Activated naive CD4-positive, alpha-beta T cell treated with anti-CD3 and anti-CD28 coated beads for 36 hours (primary cell): ENCODE measurements around the gene LYSMD4. TPM values are rescaled to one million over a fixed set of nuclear protein-coding genes. Genes with fewer than 3 reads are reported as not detected.
"Not testable (repeated sequence)": the region's sequence is repeated elsewhere in the genome, so short reads cannot be mapped to it uniquely, and the experiment has no call there.

Experiments
- CTCF ChIA-PET: fragments of 350-600 bp; sonication (Branson Sonifier 250); formaldehyde crosslinking; loops from one replicate; lab custom pipeline; 2021; ENCODE audit warnings: antibody characterized with exemption; lab: Charles Lee
- DNase-seq: peaks from one replicate; pipeline ENCODE4 v3.0.0-alpha.2; 2020
- H3K27ac Mint-ChIP-seq: one replicate; pipeline ENCODE4 v1.8.0; 2021; ENCODE audit warnings: mild to moderate bottlenecking, mixed read lengths
- H3K27me3 Mint-ChIP-seq: one replicate; pipeline ENCODE4 v1.8.0; 2021; ENCODE audit warnings: low read depth, mixed read lengths
- H3K36me3 Mint-ChIP-seq: one replicate; pipeline ENCODE4 v1.8.0; 2021; ENCODE audit warnings: low read depth, mixed read lengths
- H3K4me1 Mint-ChIP-seq: one replicate; pipeline ENCODE4 v1.8.0; 2021; ENCODE audit warnings: low read depth, mixed read lengths
- H3K4me3 Mint-ChIP-seq: one replicate; pipeline ENCODE4 v1.8.0; 2021; ENCODE audit warnings: mild to moderate bottlenecking, moderate library complexity, mixed read lengths
- H3K9me3 Mint-ChIP-seq: one replicate; pipeline ENCODE4 v1.8.0; 2021; ENCODE audit warnings: mixed read lengths
- intact Hi-C: fragments of 100-400 bp; cut with micrococcal nuclease; formaldehyde crosslinking; loops from one replicate; pipeline ENCODE4 v1.15.1; 2023
- total RNA-seq, 2 experiments: library from RNA; stranded (reverse); gene quantifications; one replicate each; pipeline ENCODE4 v1.2.3, GENCODE V29; 2021

The LYSMD4 gene
- total RNA-seq = 1 to 10 TPM; 4.9 TPM

DNA sequence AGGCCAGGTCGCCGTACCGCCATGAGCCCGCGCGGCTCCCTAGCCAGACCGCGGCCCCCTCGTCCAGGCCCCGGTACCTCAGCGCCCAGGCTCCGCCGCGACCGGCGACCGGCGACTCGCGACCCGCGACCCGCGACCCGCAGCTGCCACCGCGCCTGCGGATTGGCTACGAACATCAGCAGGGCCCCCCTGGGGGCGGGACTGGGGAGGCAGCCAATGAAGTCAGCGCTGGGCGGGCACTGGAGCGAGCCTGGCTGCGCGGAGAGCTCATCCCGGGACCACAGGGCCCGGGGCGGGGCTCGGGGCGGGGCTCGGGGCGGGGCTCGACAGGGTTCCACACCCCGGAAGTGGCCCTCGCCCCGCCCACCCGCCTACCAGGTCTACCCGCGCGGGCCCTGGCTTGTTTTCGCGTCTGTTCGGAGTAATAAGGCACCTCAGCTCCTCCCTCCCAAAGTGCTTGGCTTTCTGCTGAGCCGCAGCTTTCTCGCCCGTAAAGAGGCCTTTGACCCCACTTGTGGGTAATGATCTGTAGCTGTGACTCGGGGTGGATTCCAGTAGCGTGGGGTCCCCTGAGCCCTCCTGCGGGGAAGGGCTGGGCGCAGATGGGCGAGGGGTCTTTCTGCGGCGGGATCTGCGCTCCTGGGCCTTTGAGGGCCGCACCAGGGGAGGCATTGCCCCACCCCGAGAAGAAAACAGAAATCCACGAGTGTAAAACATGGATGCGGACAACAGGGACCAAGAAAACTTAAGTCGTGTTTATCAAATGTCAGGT lies at the start of gene LYSMD4:
Gene LYSMD4, minus strand, starts transcription at position 170 of the 772 bp plus-strand sequence. CDS start 1,438 bp downstream, outside the sequence.
- CTCF ChIA-PET = interaction anchor here (0.9 to 2.1 kb wide), 7 partner anchors 10 to 461 kb away, joined by 3 to 16 read pairs (median 4); no protein-coding TSS in a partner anchor
- intact Hi-C loops = loop anchor here (1.0 to 10.0 kb wide), 7 partner anchors 12 to 601 kb away; partner anchors contain the start of genes LRRC28 and MEF2A
- no peaks in the 10 kb centered on the region for H3K27me3 Mint-ChIP-seq
- peaks cover 22% of the 10 kb centered on the region for H3K4me1 Mint-ChIP-seq
- peaks cover 4% of the 10 kb centered on the region for H3K36me3 Mint-ChIP-seq
- H3K27ac Mint-ChIP-seq = peak within 1 kb of the TSS; percentile 86
- no peaks in the 10 kb centered on the region for H3K9me3 Mint-ChIP-seq
- H3K4me3 Mint-ChIP-seq = peak within 1 kb of the TSS; percentile 81
- peak; percentile 99 for DNase-seq

GRCh38 chr15:99782029-99782428 lies 48.8 kb upstream of the LYSMD4 start:
- intact Hi-C loops, H3K4me3 Mint-ChIP-seq, H3K36me3 Mint-ChIP-seq, CTCF ChIA-PET, H3K9me3 Mint-ChIP-seq, H3K27me3 Mint-ChIP-seq, H3K27ac Mint-ChIP-seq, DNase-seq, H3K4me1 Mint-ChIP-seq: not testable (repeated sequence)

- Mint-ChIP-seq H3K27ac (no peak overlapping the region), H3K4me3 (no peak overlapping the region), H3K9me3 (peaks cover 3% of the 10 kb centered on the region), H3K4me1 (no peaks in the 10 kb centered on the region), H3K27me3 (no peaks in the 10 kb centered on the region), H3K36me3 (no peaks in the 10 kb centered on the region)
- intact Hi-C loops = no loop called here
- no peak for DNase-seq
- CTCF ChIA-PET = no interaction called here
Observed at GRCh38 chr15:99777144-99777543, 43.9 kb upstream of the LYSMD4 start.

DNA sequence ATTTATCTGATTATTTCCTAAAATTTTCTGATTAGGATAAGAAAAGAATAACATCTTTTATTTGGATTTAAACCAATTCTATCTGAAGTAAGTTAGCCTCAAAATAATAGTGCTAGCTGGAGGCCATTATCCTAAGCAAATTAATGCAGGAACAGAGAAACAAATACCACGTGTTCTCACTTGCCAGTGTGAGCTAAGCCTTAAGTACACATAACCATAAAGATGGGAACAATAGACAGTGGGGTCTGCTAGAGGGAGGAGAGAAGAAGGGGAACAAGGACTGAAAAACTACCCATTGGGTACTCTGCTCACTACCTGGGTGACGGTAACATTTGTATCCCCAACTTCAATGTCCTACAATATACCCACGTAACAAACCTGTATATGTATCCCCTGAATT lies 31.3 kb upstream of the LYSMD4 start:
- Mint-ChIP-seq H3K4me1 (no peaks in the 10 kb centered on the region), H3K9me3 (no peaks in the 10 kb centered on the region), H3K36me3 (no peaks in the 10 kb centered on the region), H3K27me3 (no peaks in the 10 kb centered on the region), H3K4me3 (no peak overlapping the region), H3K27ac (no peak overlapping the region)
- CTCF ChIA-PET = no interaction called here
- intact Hi-C loops = no loop called here
- no peak for DNase-seq

DNA sequence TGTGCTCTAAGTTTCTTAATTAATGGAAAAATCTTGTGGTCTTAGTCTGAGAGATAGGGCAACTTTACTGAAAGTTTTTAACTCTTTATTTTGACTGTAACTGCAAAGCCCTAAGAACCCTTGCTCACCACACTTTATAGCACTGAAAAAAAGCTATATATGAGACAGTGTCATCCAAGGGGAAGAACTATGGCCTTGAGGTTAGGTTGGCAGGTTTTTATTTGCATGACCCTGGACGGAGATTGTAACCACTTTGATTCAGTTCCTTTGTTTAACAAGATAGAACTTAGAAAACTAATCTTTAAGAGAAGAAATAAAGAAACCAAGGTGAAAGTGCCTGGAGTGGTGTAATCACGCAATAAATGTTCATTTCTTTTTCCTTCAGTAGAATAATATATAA lies 30.6 kb upstream of the LYSMD4 start:
- CTCF ChIA-PET = no interaction called here
- no peak for DNase-seq
- H3K36me3 Mint-ChIP-seq = no peaks in the 10 kb centered on the region
- no peak overlapping the region for H3K4me3 Mint-ChIP-seq
- no peaks in the 10 kb centered on the region for H3K4me1 Mint-ChIP-seq
- no peaks in the 10 kb centered on the region for H3K27me3 Mint-ChIP-seq
- no peaks in the 10 kb centered on the region for H3K9me3 Mint-ChIP-seq
- H3K27ac Mint-ChIP-seq = no peak overlapping the region
- intact Hi-C loops = no loop called here

DNA sequence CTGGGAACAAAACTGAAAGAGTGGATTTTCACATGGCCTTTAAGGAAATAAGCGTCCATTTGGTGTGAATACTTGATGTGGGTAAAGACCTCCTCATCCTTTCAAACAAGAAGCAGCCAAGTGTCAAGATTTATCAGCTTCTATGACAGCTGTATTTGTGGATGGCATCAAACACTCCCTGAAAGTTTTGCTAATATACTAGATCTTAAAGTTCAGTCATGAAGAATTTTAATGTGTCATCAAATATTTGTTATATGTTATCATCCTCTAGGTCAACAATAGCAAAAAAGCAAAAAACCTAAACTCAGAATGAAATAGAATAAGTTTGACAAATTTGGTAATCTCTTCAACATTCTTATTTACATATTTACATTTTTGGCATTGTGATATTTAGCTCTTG lies 29.1 kb upstream of the LYSMD4 start:
- H3K4me1 Mint-ChIP-seq = no peaks in the 10 kb centered on the region
- no peak overlapping the region for H3K27ac Mint-ChIP-seq
- intact Hi-C loops = no loop called here
- H3K27me3 Mint-ChIP-seq = no peaks in the 10 kb centered on the region
- no peaks in the 10 kb centered on the region for H3K9me3 Mint-ChIP-seq
- H3K4me3 Mint-ChIP-seq = no peak overlapping the region
- H3K36me3 Mint-ChIP-seq = no peaks in the 10 kb centered on the region
- CTCF ChIA-PET = interaction anchor here (0.7 to 1.5 kb wide), 3 partner anchors 58 to 490 kb away, joined by 3 to 4 read pairs (median 3); no protein-coding TSS in a partner anchor
- DNase-seq = no peak

DNA sequence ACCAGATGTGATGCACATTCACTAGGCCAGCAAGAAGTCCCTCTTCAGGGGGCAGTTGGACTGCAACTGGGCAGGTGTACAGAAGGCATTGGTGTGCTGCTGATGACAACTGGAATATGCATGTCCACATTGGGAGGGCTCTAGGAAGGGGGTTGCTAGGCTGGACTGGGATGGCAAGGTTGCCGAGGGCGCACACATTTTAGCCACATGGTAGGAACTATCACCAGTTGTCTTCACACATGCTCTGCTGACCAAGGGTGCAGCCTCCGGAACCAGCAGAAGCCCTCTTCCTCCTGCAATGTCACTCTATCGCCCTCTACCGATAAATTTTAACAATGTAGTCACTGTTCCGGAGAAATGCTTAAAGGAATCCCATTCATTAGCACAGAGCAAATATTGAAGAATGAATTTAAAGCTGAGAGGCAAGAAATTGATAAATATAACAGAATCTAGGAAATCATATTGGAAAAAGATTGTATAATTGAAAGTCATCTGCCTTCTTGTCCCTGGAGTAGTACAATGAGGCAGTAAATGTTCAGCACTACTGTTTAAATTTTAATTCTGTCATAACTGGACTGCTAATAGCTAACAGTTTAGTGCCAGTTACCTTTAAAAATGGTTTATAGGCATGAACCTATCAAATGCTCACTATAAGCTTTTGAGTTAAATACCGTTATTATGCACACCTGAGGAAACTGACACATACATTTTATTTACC lies 22.6 kb upstream of the LYSMD4 start:
- no peaks in the 10 kb centered on the region for H3K9me3 Mint-ChIP-seq
- intact Hi-C loops = loop anchor here (1.0 kb wide), 3 partner anchors 52 to 483 kb away; no protein-coding TSS in a partner anchor
- H3K27ac Mint-ChIP-seq = no peak overlapping the region
- CTCF ChIA-PET = interaction anchor here (0.6 to 5.9 kb wide), 26 partner anchors 8 to 654 kb away, joined by 3 to 77 read pairs (median 4); partner anchors contain the start of gene LYSMD4
- no peaks in the 10 kb centered on the region for H3K36me3 Mint-ChIP-seq
- H3K27me3 Mint-ChIP-seq = no peaks in the 10 kb centered on the region
- DNase-seq = peak; percentile 35
- peaks cover 5% of the 10 kb centered on the region for H3K4me1 Mint-ChIP-seq
- H3K4me3 Mint-ChIP-seq = no peak overlapping the region

- Mint-ChIP-seq H3K4me3 (no peak overlapping the region), H3K27me3 (no peaks in the 10 kb centered on the region), H3K9me3 (no peaks in the 10 kb centered on the region), H3K27ac (no peak overlapping the region), H3K36me3 (no peaks in the 10 kb centered on the region), H3K4me1 (peaks cover 5% of the 10 kb centered on the region)
- intact Hi-C loops = no loop called here
- CTCF ChIA-PET = interaction anchor here (5.9 kb wide), 1 partner anchor 481 kb away, joined by 77 read pairs; no protein-coding TSS in a partner anchor
- no peak for DNase-seq
Observed at GRCh38 chr15:99753066-99753465, 19.8 kb upstream of the LYSMD4 start.

GRCh38 chr15:99752556-99752955 lies 19.3 kb upstream of the LYSMD4 start:
- no peaks in the 10 kb centered on the region for H3K9me3 Mint-ChIP-seq
- no peak for DNase-seq
- H3K4me3 Mint-ChIP-seq = no peak overlapping the region
- no peaks in the 10 kb centered on the region for H3K27me3 Mint-ChIP-seq
- H3K36me3 Mint-ChIP-seq = no peaks in the 10 kb centered on the region
- CTCF ChIA-PET = interaction anchor here (0.9 to 5.9 kb wide), 2 partner anchors 48 to 481 kb away, joined by 3 to 77 read pairs; no protein-coding TSS in a partner anchor
- intact Hi-C loops = no loop called here
- no peak overlapping the region for H3K27ac Mint-ChIP-seq
- H3K4me1 Mint-ChIP-seq = peaks cover 5% of the 10 kb centered on the region

DNA sequence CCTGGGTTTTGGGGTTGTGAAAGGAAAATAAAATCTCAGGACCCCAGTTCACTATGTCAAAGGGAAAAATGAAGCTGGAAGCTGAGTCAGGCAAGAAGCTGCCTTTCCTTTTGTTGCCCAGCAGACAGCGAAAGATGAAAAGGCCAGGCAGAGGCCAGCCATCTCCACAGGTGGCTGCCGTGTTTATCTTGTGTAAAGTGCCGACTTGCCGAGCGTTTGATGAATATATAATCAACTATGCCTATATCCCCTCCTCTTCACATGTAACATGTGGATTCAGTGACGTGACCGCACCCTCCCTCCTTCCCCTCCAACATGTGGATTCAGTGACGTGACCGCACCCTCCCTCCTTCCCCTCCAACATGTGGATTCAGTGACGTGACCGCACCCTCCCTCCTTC lies 17.1 kb upstream of the LYSMD4 start:
- H3K36me3 Mint-ChIP-seq, H3K27ac Mint-ChIP-seq, H3K4me3 Mint-ChIP-seq, H3K9me3 Mint-ChIP-seq, CTCF ChIA-PET, DNase-seq, H3K4me1 Mint-ChIP-seq, intact Hi-C loops, H3K27me3 Mint-ChIP-seq: not testable (repeated sequence)

DNA sequence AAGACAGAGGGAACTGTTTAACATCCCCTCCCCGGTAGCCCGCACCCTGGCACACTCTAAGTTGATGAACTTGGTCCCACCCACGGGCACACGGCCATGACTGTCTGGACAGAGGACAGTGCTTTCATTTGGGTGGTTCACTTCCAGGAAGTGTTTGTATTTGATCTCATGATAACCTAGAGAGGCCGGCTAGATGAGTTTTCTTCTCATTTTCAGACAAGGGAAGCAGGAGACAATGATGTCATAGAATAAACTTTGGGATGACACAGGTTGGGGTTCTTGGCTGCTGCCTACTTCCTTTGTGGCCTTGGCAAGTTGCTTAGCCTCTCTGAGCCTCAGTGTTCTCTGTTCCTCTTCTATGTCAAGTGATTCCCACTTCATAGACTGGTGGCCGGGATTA lies 16.1 kb upstream of the LYSMD4 start:
- intact Hi-C loops = no loop called here
- H3K9me3 Mint-ChIP-seq = no peaks in the 10 kb centered on the region
- H3K4me3 Mint-ChIP-seq = no peak overlapping the region
- no peaks in the 10 kb centered on the region for H3K27me3 Mint-ChIP-seq
- CTCF ChIA-PET = no interaction called here
- no peaks in the 10 kb centered on the region for H3K36me3 Mint-ChIP-seq
- H3K4me1 Mint-ChIP-seq = no peaks in the 10 kb centered on the region
- DNase-seq = no peak
- no peak overlapping the region for H3K27ac Mint-ChIP-seq

DNA sequence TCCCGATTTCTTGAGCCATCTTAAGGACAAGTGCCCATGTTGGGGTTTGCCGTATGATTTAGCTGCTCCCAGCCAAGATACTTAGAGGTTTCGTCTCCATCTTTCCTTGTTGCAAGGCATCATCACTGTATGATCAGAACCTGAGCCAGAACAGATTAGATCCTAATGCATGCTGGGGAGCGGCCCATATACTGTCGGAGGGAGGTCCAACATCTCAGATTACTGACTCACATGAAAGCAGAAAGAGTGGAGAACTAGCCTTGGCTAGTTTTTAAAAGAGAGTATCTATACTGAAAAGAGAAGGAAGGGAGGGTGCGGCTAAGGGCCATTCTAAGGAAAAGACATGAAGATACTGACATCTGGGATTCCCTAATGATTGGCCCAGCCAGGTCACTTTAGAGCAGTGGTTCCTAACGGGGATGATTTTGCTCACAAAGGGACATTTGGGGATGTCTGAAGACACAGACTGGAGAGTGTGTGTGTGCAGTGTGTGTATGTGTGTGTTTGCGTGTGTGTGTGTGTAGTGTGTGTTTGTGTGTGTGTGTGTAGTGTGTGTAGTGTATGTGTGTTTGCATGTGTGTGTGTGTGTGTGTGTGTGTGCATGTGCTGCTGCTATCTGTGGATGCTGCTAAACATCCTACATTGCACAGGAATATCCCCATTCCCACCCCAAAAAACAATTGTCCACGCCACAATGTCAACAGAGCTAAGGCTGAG lies 12.3 kb upstream of the LYSMD4 start:
- Mint-ChIP-seq H3K27ac (no peak overlapping the region), H3K9me3 (no peaks in the 10 kb centered on the region), H3K36me3 (no peaks in the 10 kb centered on the region), H3K27me3 (no peaks in the 10 kb centered on the region), H3K4me3 (no peak overlapping the region), H3K4me1 (no peaks in the 10 kb centered on the region)
- CTCF ChIA-PET = no interaction called here
- no peak for DNase-seq
- intact Hi-C loops = no loop called here
